GM18508 (cell line): ENCODE results near the gene NRG3.

Experiments used
- ATAC-seq: cut with Tn5 transposase; IDR thresholded peaks from one replicate; pipeline ENCODE4 v1.9.1; 2021; ENCODE audit warnings: moderate number of reproducible peaks; ENCODE audit not compliant: insufficient read depth, unreplicated experiment

NRG3 gene

DNA sequence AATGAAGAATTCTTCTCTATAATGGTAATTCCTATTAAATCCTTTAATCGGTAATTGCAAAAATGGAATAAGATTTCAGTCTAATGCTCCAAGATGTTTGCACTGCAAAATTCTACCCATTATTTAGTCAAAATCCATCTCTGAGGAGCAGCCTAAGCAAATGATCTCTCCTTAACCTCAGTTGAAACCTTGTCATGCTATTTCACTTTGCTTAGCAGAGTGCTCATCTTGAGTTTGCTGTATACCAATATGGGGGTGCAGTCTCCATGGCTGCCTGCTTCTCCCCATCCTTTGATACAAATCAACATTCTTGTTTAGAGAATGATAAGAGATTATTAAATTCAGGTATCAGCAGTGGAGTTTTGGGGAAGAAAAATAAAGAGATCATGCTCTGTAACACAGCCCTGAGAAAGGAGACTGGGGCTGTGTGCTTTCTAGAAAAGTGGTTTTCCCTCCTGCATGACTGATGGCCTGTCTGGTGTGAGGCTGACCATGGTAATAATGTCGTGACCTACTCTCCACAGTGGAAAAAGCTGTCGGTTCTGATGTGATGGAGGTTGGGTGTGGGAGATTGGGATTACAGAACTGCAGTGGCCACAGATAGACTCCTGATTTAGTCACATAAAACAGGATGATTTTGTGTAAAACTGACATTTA, 982.1 kb downstream of the NRG3 start:
- ATAC-seq: no peak

DNA sequence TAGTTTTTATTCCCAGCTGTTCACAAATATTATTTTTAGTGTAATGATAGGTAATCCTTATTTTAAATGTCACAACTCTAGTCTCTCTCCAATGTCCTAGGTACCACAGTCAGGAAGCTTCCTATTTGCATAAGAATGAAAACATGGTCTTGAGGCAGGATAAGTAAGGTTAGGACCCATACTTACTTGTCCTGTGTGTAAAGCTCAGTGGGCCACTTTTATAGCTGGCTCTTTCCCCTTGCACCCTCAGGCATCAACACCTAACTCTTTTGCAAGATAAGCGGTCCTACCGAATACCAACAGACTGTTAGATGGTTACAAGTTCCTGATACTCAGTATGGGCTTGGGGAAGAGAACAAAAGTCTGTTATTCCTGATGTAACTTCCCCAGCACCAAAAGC, 986.9 kb downstream of the NRG3 start:
- ATAC-seq: no peak

DNA sequence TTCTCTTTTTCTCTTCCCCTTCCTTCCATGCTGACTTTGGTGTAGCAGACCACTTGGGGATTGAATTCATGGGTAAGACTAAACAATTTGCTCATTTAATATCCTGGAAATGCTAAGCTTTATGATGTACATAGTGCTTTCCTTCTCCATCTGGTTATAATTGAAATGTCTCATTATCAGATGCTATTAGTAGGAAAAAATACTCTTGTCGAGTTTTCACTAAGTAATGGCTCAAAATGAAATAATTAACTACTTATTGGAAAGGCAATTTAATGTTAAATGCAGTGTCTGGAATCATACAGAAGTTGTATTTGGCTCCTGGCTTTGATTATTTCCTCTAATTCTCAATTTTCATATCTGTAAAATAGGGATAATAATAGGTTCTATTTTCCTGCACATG, 990.4 kb downstream of the NRG3 start:
- no peak for ATAC-seq

DNA sequence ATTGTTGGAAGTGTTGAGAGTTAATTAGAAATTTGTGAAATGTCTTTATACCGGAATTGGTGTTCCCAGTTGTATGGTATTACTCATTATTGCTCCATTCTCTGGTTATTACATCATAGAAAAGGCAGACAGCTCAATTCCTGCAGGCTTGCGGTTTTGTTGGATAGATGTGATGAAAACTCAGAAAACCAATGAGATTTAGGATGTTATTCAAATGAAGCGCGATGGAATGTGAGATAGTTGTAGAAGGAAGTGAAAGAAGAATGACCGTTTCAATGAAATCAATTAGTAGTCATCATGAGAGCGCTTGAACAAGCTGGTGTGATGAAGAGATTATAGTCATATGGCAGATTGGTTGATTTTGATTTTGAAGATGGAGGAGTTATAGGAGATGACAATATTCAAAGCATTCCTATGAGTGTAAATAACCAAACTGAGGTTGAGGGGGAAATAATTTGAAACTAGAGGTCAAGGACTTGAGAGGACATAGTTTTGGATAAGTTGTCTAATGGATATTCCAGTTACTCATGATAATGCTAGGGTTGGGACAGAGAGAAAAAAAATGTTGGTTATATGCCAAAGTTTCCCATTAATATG, 991.5 kb downstream of the NRG3 start:
- ATAC-seq: no peak

GRCh38 chr10:82867056-82867455, 992.1 kb downstream of the NRG3 start:
- no peak for ATAC-seq

DNA sequence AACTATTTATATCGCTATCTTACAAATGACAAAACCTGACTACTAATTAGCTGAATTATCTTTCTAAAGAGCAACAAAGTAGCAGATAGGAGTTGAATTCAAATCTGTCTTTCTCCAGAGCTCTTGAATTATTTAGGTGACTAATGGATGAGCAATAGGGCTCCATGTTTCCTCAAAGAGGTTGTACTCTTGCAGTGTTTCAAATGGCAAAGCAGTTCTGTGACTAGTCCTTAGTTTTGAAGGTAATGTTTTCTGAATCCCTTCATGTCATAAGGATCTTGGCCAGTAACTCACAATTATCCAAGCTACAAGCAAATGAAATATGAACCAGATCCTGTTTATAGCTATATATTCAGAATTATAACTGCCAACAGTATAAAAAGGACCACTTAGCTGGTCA, 999.7 kb downstream of the NRG3 start:
- no peak for ATAC-seq

GRCh38 chr10:82880776-82881290, 1005.8 kb downstream of the NRG3 start:
- ATAC-seq: no peak

DNA sequence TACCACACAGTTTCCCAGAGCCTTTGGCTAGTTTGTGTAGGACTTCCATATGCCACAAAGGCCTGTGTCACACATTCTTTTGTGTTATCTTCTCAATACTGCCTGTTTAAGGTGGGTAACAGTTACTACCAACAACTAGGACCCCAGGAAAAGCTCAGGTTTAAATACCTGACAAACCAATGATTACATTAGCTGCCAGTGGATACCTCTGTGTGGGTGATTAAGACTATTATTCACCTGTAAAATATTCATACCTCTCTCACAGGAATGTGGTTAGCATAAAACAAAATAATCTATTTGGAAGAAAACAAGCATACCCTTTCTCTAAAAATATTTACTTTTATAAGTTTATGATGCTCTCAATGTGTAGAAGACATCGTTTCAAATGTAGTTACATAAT, 1007.7 kb downstream of the NRG3 start:
- ATAC-seq: no peak

DNA sequence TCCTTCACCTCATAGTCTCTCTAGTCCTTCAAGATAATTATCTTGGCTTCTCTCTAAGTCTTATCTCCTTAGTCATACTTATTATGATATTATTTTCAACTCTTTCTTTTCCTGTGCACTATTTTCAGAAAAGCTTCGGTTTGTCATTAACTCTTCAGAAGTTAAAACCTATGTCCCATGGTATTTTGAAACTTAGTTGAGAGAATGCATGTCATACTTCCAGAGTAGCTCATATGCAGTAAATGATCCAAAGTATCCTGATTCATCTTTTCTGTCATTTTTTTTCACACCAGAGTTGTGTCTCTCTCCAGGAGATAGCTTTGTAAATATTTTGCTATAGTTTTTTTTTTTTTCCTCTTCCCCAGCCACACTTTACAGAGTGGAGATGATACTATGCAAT, 1008.6 kb downstream of the NRG3 start:
- no peak for ATAC-seq

DNA sequence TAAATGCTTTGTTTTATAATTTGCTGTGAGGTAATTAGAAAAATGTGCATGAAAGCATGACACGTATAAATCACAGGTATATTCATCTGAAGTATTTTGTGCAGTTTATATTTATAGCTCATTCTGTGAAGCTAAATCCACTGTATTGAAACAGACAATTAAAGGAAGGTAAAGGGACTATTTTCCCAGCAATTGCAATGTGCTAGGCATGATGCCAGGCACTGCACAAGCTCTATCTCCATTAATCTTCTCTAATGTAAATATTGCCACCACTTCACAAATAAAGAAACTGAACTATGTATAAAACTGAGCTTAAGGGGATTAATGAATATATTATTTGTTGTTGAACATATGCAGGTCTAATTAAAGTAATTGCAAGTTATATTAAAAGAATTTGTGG, 1012.5 kb downstream of the NRG3 start:
- ATAC-seq: no peak

GRCh38 chr10:82888809-82889455, 1013.9 kb downstream of the NRG3 start:
- ATAC-seq: no peak

GRCh38 chr10:82889728-82890127, 1014.7 kb downstream of the NRG3 start:
- ATAC-seq: no peak

- ATAC-seq: no peak
Measured at GRCh38 chr10:82890573-82890972, 1015.6 kb downstream of the NRG3 start.

- ATAC-seq: no peak
Measured at GRCh38 chr10:82908096-82908495, 1033.1 kb downstream of the NRG3 start.

- no peak for ATAC-seq
Measured at GRCh38 chr10:82908751-82909150, 1033.8 kb downstream of the NRG3 start.

- no peak for ATAC-seq
Measured at GRCh38 chr10:82910301-82910700, 1035.3 kb downstream of the NRG3 start.

- ATAC-seq: no peak
Measured at GRCh38 chr10:82914655-82915136, 1039.7 kb downstream of the NRG3 start.

GRCh38 chr10:82916941-82917340, 1041.9 kb downstream of the NRG3 start:
- no peak for ATAC-seq

- ATAC-seq: no peak
Measured at GRCh38 chr10:82918022-82918421, 1043.0 kb downstream of the NRG3 start.

GRCh38 chr10:82922046-82922445, 1047.1 kb downstream of the NRG3 start:
- no peak for ATAC-seq

GRCh38 chr10:82922755-82923154, 1047.8 kb downstream of the NRG3 start:
- ATAC-seq: no peak

DNA sequence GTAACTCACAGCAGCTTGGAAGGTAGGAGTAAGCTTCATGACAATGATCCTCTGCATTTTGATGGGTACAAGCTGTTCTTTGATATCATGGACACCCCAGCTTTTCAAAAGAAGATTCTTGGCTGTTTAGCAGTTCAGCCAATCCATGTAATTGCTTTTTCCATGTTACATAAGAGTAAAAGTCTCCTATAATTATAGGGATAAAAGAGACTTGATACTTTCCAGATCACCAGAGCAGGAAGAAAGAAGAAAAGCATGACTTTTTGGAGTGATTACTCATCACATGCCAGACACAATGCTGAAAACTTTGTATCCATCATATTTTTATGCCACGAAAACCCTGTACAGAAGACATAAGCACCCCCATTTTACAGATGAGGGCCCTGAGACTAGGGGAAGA, 1049.7 kb downstream of the NRG3 start:
- no peak for ATAC-seq
